IMR-90 (cell line): ENCODE data around the gene KCNQ5.

Experiments used
- BHLHE40 ChIP-seq: fragments of 150-350 bp; IDR thresholded peaks from 2 replicates; pipeline ENCODE4 v1.6.1; 2016; ENCODE audit warnings: mild to moderate bottlenecking, low read depth, low read length
- CEBPB ChIP-seq: IDR thresholded peaks from 2 replicates; pipeline ENCODE4 v1.6.1; 2012; ENCODE audit warnings: low read depth, low read length, improper control_type of control experiment
- CTCF ChIP-seq: conservative IDR thresholded peaks from 2 replicates; pipeline ENCODE4 v1.5.1; 2012; ENCODE audit warnings: mild to moderate bottlenecking, low read depth, low read length, improper control_type of control experiment
- FOS ChIP-seq: fragments of 150-350 bp; IDR thresholded peaks from 2 replicates; pipeline ENCODE4 v1.6.1; 2016; ENCODE audit warnings: low read depth, low read length
- MAZ ChIP-seq: IDR thresholded peaks from 2 replicates; pipeline ENCODE4 v1.6.1; 2012; ENCODE audit warnings: low read depth, mild to moderate bottlenecking, low read length, improper control_type of control experiment, moderate library complexity, borderline replicate concordance
- MXI1 ChIP-seq: IDR thresholded peaks from 2 replicates; pipeline ENCODE4 v1.6.1; 2012; ENCODE audit warnings: low read depth, mild to moderate bottlenecking, low read length, moderate library complexity, borderline replicate concordance
- POLR2A ChIP-seq: IDR thresholded peaks from 2 replicates; pipeline ENCODE4 v1.6.1; 2012; ENCODE audit warnings: mild to moderate bottlenecking, low read depth, low read length
- RAD21 ChIP-seq: IDR thresholded peaks from 2 replicates; pipeline ENCODE4 v1.6.1; 2012; ENCODE audit warnings: low read length, improper control_type of control experiment
- RCOR1 ChIP-seq: IDR thresholded peaks from 2 replicates; pipeline ENCODE4 v1.6.1; 2012; ENCODE audit warnings: mild to moderate bottlenecking, low read length, improper control_type of control experiment; ENCODE audit not compliant: insufficient replicate concordance
- RFX5 ChIP-seq: IDR thresholded peaks from 2 replicates; pipeline ENCODE4 v1.8.0; 2012; ENCODE audit warnings: low read depth, mild to moderate bottlenecking, low read length, moderate library complexity
- SMC3 ChIP-seq: fragments of 150-350 bp; IDR thresholded peaks from 2 replicates; pipeline ENCODE4 v1.6.1; 2016; ENCODE audit warnings: low read depth, mild to moderate bottlenecking, antibody characterized with exemption, low read length, moderate library complexity
- USF2 ChIP-seq: fragments of 150-350 bp; IDR thresholded peaks from 2 replicates; pipeline ENCODE4 v1.6.1; 2017; ENCODE audit warnings: mild to moderate bottlenecking, antibody characterized with exemption, low read length, low read depth

- no peak for TF ChIP-seq POLR2A
- no peak for TF ChIP-seq MAZ
- TF ChIP-seq RFX5, result no peak
- no peak for TF ChIP-seq CTCF
- no peak for TF ChIP-seq SMC3
- no peak for TF ChIP-seq BHLHE40
- TF ChIP-seq FOS, result no peak
- TF ChIP-seq RCOR1, result no peak
- TF ChIP-seq MXI1, result no peak
- TF ChIP-seq USF2, result no peak
- no peak for TF ChIP-seq RAD21
- TF ChIP-seq CEBPB, result no peak
Measured at GRCh38 chr6:72716916-72717315, 95.1 kb downstream of the KCNQ5 start.
